NCI-H146 treated with DMSO at 0.1 percent for 48 hours (cell line): ENCODE measurements around the gene CAMSAP1.
"Not testable (repeated sequence)": the region's sequence is repeated elsewhere in the genome, so short reads cannot be mapped to it uniquely, and the experiment has no call there.

Source experiments
- DNase-seq: peaks from one replicate; lab custom pipeline; 2025; ENCODE audit not compliant: unreplicated experiment; lab: John Stamatoyannopoulos, UW

CAMSAP1 gene

GRCh38 chr9:135907431-135908092, at the start of gene CAMSAP1:
Gene CAMSAP1, minus strand, starts transcription at chr9:135907546. Its CDS starts 387 bp downstream, at chr9:135907159.
- peak; percentile 46 for DNase-seq

GRCh38 chr9:135956802-135957174, 49.4 kb upstream of the CAMSAP1 start:
- DNase-seq: no peak

GRCh38 chr9:135955934-135956801, 48.8 kb upstream of the CAMSAP1 start:
- no peak for DNase-seq

GRCh38 chr9:135952664-135953206, 45.4 kb upstream of the CAMSAP1 start:
- DNase-seq: no peak

- DNase-seq: peak; percentile 42
Observed at GRCh38 chr9:135951889-135952663, 44.7 kb upstream of the CAMSAP1 start.

- not testable (repeated sequence) for DNase-seq
Observed at GRCh38 chr9:135951310-135951709, 44.0 kb upstream of the CAMSAP1 start.

GRCh38 chr9:135950841-135951240, 43.5 kb upstream of the CAMSAP1 start:
- DNase-seq: not testable (repeated sequence)

GRCh38 chr9:135950135-135950682, 42.9 kb upstream of the CAMSAP1 start:
- DNase-seq: no peak

- no peak for DNase-seq
Observed at GRCh38 chr9:135949501-135950134, 42.3 kb upstream of the CAMSAP1 start.

- no peak for DNase-seq
Observed at GRCh38 chr9:135948968-135949367, 41.6 kb upstream of the CAMSAP1 start.

GRCh38 chr9:135948446-135948845, 41.1 kb upstream of the CAMSAP1 start:
- DNase-seq: no peak

GRCh38 chr9:135947582-135947981, 40.2 kb upstream of the CAMSAP1 start:
- no peak for DNase-seq

- not testable (repeated sequence) for DNase-seq
Observed at GRCh38 chr9:135947105-135947504, 39.8 kb upstream of the CAMSAP1 start.

GRCh38 chr9:135946392-135946994, 39.1 kb upstream of the CAMSAP1 start:
- no peak for DNase-seq

- DNase-seq: peak; percentile 51
Observed at GRCh38 chr9:135945969-135946368, 38.6 kb upstream of the CAMSAP1 start.

GRCh38 chr9:135944444-135945252, 37.3 kb upstream of the CAMSAP1 start:
- no peak for DNase-seq

GRCh38 chr9:135943604-135944003, 36.3 kb upstream of the CAMSAP1 start:
- not testable (repeated sequence) for DNase-seq

GRCh38 chr9:135941288-135941995, 34.1 kb upstream of the CAMSAP1 start:
- no peak for DNase-seq
